ENCODE measurements around the gene GFRA4.

DNA sequence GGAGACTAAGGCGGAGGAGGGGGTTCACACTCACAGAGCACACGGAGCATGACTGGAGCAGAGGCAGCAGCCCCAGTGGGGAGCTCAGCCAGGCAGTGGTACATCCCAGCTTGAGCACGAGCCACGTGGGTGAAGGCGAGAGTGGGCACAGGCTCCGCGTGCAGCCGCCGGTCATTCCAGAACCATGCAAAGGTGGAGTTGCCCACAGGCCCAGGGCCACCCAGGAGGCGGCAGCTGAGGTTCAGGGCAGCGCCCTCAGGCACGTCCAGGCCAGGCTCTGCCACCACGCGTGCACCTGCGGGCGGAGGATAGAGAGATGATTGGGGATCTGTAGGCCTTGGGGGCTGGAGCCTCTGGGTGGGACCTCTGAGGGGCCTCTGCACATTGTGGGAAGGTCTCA lies 28.1 kb upstream of the GFRA4 start:
- TF ChIP-seq POLR2A (IDR thresholded peaks at IDR 0.05): no peak
- TF ChIP-seq, protein P1, sequence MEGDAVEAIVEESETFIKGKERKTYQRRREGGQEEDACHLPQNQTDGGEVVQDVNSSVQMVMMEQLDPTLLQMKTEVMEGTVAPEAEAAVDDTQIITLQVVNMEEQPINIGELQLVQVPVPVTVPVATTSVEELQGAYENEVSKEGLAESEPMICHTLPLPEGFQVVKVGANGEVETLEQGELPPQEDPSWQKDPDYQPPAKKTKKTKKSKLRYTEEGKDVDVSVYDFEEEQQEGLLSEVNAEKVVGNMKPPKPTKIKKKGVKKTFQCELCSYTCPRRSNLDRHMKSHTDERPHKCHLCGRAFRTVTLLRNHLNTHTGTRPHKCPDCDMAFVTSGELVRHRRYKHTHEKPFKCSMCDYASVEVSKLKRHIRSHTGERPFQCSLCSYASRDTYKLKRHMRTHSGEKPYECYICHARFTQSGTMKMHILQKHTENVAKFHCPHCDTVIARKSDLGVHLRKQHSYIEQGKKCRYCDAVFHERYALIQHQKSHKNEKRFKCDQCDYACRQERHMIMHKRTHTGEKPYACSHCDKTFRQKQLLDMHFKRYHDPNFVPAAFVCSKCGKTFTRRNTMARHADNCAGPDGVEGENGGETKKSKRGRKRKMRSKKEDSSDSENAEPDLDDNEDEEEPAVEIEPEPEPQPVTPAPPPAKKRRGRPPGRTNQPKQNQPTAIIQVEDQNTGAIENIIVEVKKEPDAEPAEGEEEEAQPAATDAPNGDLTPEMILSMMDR (IDR thresholded peaks at IDR 0.05 in 8 of 11, conservative IDR thresholded peaks at IDR 0.05 in 3 of 11): no peak

Measured in spleen (tissue), 7 donors.